SU-DHL-6 (cell line): ENCODE results near the gene ANKRD26.

ENCODE experiments used
- H2AFZ ChIP-seq: fragments of 200-600 bp; sonication (generic); 2 replicates; pipeline ENCODE4 v1.6.1; 2014; ENCODE audit warnings: low read depth, mild to moderate bottlenecking, moderate library complexity, mixed read lengths, antibody characterized with exemption, low read length; ENCODE audit not compliant: severe bottlenecking
- H3F3A ChIP-seq: fragments of 200-600 bp; shearing (Covaris generic); 2 replicates; pipeline ENCODE4 v1.6.0; 2016; ENCODE audit warnings: antibody characterized with exemption, mild to moderate bottlenecking; ENCODE audit not compliant: insufficient read depth
- H3K27ac ChIP-seq: fragments of 200-600 bp; sonication (generic); 2 replicates; pipeline ENCODE4 v1.5.1; 2016; ENCODE audit warnings: low read depth, mild to moderate bottlenecking, low read length, moderate library complexity, mixed read lengths
- H3K27me3 ChIP-seq: fragments of 200-600 bp; sonication (generic), shearing (Covaris generic); 2 replicates; pipeline ENCODE4 v1.6.0; 2014; ENCODE audit warnings: mild to moderate bottlenecking, low read length
- H3K36me3 ChIP-seq: fragments of 200-600 bp; sonication (generic); 2 replicates; pipeline ENCODE4 v1.6.1; 2014; ENCODE audit warnings: mild to moderate bottlenecking, low read length, mixed read lengths
- H3K4me2 ChIP-seq: fragments of 300-600, 200-600 bp; shearing (Covaris generic), sonication (generic); 2 replicates; pipeline ENCODE4 v1.6.0; 2014; ENCODE audit warnings: low read length, low read depth, mild to moderate bottlenecking; ENCODE audit not compliant: poor library complexity, severe bottlenecking
- H3K4me3 ChIP-seq: fragments of 200-600 bp; sonication (generic); 2 replicates; pipeline ENCODE4 v1.5.1; 2014; ENCODE audit warnings: antibody characterized with exemption, low read length, mild to moderate bottlenecking, mixed read lengths; ENCODE audit not compliant: insufficient read depth, poor library complexity, severe bottlenecking
- H3K79me2 ChIP-seq: fragments of 200-600 bp; sonication (generic); 2 replicates; pipeline ENCODE4 v1.6.1; 2014; ENCODE audit warnings: mild to moderate bottlenecking, low read length, moderate library complexity; ENCODE audit not compliant: insufficient read depth
- H3K9ac ChIP-seq: fragments of 200-600 bp; sonication (generic); 2 replicates; pipeline ENCODE4 v1.7.0; 2014; ENCODE audit warnings: mild to moderate bottlenecking, low read length
- H3K9me2 ChIP-seq: fragments of 200-600 bp; sonication (generic); replicated peaks from 2 replicates; pipeline ENCODE4 v1.6.1; 2014; ENCODE audit warnings: low read length; ENCODE audit not compliant: insufficient read depth
- H3K9me3 ChIP-seq: fragments of 200-600 bp; sonication (generic); 2 replicates; pipeline ENCODE4 v1.6.1; 2014; ENCODE audit warnings: low read length, mixed read lengths; ENCODE audit not compliant: insufficient read depth
- H4K20me1 ChIP-seq: fragments of 200-600 bp; sonication (generic); 2 replicates; pipeline ENCODE4 v1.6.1; 2014; ENCODE audit warnings: low read depth, mild to moderate bottlenecking, antibody characterized with exemption, low read length, moderate library complexity, mixed read lengths
- EZH2phosphoT487 ChIP-seq: fragments of 200-600 bp; sonication (generic), shearing (Covaris generic); conservative IDR thresholded peaks from 2 replicates; pipeline ENCODE4 v1.6.1; 2018; ENCODE audit warnings: mild to moderate bottlenecking, antibody characterized with exemption, low read length, moderate library complexity, mixed read lengths
- TF ChIP-seq, protein P1 (sequence below): fragments of 200-600 bp; sonication (generic); IDR thresholded peaks from one replicate; pipeline ENCODE4 v1.5.1; 2017; ENCODE audit warnings: antibody characterized with exemption, mild to moderate bottlenecking, low read length, moderate library complexity; ENCODE audit not compliant: insufficient read depth, poor library complexity, severe bottlenecking

Gene ANKRD26

GRCh38 chr10:27143686-27144085, 43.4 kb upstream of the ANKRD26 start:
- H3K27ac ChIP-seq = no peak overlapping the region
- H3K9ac ChIP-seq = no peak overlapping the region
- no peak overlapping the region for H2AFZ ChIP-seq
- peaks cover 61% of the 10 kb centered on the region for H3K36me3 ChIP-seq
- peaks cover 46% of the 10 kb centered on the region for H3K79me2 ChIP-seq
- no peak overlapping the region for H3K4me3 ChIP-seq
- H3K27me3 ChIP-seq = no peaks in the 10 kb centered on the region
- no peak for TF ChIP-seq EZH2phosphoT487
- TF ChIP-seq, protein P1, sequence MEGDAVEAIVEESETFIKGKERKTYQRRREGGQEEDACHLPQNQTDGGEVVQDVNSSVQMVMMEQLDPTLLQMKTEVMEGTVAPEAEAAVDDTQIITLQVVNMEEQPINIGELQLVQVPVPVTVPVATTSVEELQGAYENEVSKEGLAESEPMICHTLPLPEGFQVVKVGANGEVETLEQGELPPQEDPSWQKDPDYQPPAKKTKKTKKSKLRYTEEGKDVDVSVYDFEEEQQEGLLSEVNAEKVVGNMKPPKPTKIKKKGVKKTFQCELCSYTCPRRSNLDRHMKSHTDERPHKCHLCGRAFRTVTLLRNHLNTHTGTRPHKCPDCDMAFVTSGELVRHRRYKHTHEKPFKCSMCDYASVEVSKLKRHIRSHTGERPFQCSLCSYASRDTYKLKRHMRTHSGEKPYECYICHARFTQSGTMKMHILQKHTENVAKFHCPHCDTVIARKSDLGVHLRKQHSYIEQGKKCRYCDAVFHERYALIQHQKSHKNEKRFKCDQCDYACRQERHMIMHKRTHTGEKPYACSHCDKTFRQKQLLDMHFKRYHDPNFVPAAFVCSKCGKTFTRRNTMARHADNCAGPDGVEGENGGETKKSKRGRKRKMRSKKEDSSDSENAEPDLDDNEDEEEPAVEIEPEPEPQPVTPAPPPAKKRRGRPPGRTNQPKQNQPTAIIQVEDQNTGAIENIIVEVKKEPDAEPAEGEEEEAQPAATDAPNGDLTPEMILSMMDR = no peak
- H3F3A ChIP-seq = 0 out of 2 replicates have a peak, but pooled peaks cover 8% of the 10 kb centered on the region
- H4K20me1 ChIP-seq = peaks cover under 1% of the 10 kb centered on the region; the same call in 1 of the 2 replicates
- no peaks in the 10 kb centered on the region for H3K9me2 ChIP-seq
- no peaks in the 10 kb centered on the region for H3K9me3 ChIP-seq
- no peak overlapping the region for H3K4me2 ChIP-seq

GRCh38 chr10:27138277-27138676, 38.0 kb upstream of the ANKRD26 start:
- H2AFZ ChIP-seq = no peak overlapping the region
- H3K9ac ChIP-seq = no peak overlapping the region
- H4K20me1 ChIP-seq = no peaks in the 10 kb centered on the region
- H3K9me2 ChIP-seq = no peaks in the 10 kb centered on the region
- H3K4me2 ChIP-seq = no peak overlapping the region
- TF ChIP-seq, protein P1 = no peak
- no peak for TF ChIP-seq EZH2phosphoT487
- H3K36me3 ChIP-seq = peaks cover 47% of the 10 kb centered on the region
- H3K79me2 ChIP-seq = 0 out of 2 replicates have a peak, but pooled peaks cover 3% of the 10 kb centered on the region
- no peaks in the 10 kb centered on the region for H3K9me3 ChIP-seq
- H3K27me3 ChIP-seq = no peaks in the 10 kb centered on the region
- no peak overlapping the region for H3K27ac ChIP-seq
- no peak overlapping the region for H3K4me3 ChIP-seq
- H3F3A ChIP-seq = peaks cover 23% of the 10 kb centered on the region; the same call in 1 of the 2 replicates

- Histone ChIP-seq H3K27ac (no peak overlapping the region), H3K9ac (no peak overlapping the region), H4K20me1 (0 out of 2 replicates have a peak, but pooled peaks cover 3% of the 10 kb centered on the region), H3K27me3 (no peaks in the 10 kb centered on the region), H2AFZ (no peak overlapping the region), H3K4me3 (no peak overlapping the region), H3K9me2 (no peaks in the 10 kb centered on the region), H3K9me3 (no peaks in the 10 kb centered on the region), H3K79me2 (peaks cover 8% of the 10 kb centered on the region; the same call in 1 of the 2 replicates), H3K4me2 (no peak overlapping the region), H3K36me3 (peaks cover 57% of the 10 kb centered on the region), H3F3A (peaks cover 19% of the 10 kb centered on the region; the same call in 1 of the 2 replicates)
- TF ChIP-seq, protein P1 = no peak
- no peak for TF ChIP-seq EZH2phosphoT487
These were observed 34.1 kb upstream of the ANKRD26 start for GRCh38 chr10:27134371-27134770.
